ENCODE data around the gene ZBTB3.
"Not testable (repeated sequence)": the region's sequence is repeated elsewhere in the genome, so short reads cannot be mapped to it uniquely, and the experiment has no call there.

ZBTB3 gene

DNA sequence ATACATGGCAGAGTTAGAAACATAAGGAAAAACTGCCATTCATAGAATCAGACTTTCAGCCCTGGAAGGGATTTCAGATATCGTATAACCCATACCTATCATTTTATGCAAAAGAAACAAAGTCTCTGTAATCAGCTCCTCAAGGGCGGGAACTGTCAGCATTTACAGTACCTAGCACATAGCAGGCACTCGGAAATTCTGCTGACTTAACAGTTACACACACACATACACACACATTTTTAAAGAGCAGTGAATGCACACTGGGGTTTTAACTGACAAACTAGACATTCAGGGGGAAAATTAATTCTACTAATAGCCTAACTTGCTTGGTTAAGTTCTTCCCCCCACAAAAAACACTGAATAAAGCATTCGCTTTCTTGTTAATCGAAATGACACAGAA lies 37.8 kb downstream of the ZBTB3 start:
- no peak for DNase-seq (ENCODE audit: low read depth)

DNA sequence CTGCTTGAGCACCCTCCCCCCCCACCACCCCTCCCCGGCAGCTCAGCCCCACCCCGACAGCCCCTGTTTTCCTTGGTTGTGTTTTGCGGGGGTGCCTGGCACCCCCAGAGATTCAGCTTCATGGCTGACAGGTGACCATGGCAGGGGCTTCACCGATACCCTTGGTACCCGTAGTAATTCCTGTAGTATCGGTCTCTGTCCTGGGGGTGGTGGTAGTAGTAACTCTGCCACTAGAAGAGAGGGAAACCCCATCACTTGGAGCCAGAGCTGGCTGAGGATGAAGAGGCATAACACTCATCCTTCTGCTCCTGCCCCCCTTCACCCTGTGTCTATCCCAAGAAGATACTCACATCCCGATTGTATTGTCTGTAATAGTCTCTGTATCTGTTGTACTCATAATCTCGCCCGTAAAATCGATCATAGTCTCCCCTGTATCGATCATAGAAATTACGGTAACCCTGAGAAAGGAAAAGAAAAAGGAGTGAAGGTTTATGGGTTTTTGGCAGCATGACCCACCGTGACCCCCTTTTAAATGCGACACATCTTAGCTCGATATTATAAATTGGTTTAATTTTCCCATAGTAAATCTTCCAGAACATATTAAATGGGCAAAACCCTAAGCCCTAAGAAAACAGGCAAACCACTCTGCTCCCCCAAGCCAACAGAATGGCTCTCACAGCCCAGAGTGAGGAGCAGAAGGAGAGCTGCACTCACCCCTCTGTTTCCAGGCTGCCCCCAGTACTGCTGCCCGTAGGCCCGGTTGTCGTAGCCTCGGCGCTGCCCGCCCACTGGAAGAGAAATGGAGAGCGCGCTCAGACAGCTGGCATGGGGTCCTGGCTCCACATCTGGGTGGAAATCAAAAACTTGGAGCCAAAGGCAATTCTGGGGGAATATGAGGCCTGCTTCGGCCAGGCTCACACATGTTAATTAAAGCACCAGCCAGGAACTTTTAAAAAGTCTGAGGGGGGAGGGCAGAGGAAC lies 38.5 kb downstream of the ZBTB3 start:
- DNase-seq (ENCODE audit: low read depth): no peak

DNA sequence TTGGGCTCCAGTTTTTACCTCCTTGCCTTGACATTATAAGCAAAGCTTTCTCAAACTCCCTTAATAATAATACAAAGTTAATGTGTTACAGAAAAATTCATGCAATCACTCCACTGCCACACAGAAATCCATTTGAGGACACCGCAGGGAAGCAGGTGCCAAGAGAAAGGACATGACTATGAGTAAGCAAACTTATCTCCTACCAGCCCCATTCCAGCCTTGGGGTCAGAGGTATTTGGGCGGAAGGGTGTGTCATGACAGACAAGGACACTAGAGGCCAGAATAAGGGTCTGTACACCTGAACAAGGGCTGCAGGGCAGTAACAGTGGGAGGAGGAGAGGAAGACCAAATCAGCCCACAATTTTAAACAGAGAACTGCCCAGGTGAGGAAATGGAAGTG lies 40.6 kb downstream of the ZBTB3 start:
- no peak for DNase-seq (ENCODE audit: low read depth)

DNA sequence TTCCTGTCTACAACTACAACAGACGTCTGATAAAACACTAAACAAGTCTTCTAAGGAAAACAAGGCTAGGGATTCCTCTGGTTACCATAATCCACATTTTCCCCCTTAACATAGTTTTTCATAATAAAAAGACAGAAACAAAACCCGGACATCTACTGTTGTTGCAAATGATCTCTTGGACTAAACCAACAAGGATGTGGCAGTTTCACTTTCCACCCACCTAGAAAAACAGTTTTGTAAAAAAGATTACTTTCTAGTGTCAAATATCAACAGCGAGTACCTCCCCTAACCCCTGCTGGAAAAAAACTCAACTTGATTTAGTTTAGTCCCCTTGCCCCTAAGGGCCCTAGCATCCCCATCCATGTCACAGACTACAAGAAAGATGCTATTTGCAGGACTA lies 41.1 kb downstream of the ZBTB3 start:
- no peak for DNase-seq (ENCODE audit: low read depth)

DNA sequence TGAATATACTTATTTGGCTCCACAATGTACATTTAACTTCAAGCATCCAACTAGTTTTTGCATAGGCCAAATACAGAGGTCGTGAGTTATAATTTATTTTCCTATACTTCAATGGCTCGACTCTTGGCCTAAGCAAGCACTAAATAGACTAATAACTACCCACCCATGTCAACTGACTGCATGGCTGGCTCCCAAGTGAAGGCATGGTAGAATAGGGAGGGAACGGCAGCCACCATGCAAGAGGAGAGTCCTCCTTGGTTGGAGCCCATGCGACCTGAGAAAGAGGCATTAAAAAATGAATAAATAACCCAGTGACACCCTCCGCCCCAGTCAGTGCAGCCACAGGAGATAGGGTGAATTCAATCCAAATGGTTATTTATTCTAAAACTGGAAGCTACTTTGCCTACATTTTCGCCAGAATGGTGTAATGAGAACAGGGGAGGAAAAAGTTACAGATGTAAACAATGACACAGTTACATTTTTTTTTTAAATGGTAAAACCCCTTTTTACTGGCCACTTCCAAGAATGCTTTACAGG lies 41.6 kb downstream of the ZBTB3 start:
- no peak for DNase-seq (ENCODE audit: low read depth)

DNA sequence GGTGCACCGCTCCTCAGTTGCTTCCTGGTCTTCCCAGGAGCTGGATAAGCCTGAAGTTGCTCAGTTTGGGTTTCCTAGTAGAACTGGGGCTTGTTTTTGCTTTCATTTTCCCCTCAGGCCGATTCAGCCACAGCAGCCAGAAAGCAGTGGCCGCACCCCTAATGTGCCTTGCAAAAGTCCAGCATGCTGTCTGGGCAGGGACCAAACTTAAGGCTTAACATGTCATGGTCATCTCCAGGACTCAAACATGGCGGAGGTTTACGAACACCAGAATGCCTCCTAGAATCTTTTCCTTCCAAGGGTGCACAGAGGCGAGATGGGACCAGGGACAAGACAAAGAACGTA lies 44.0 kb downstream of the ZBTB3 start:
- peak; percentile 55 for DNase-seq (ENCODE audit: low read depth)

DNA sequence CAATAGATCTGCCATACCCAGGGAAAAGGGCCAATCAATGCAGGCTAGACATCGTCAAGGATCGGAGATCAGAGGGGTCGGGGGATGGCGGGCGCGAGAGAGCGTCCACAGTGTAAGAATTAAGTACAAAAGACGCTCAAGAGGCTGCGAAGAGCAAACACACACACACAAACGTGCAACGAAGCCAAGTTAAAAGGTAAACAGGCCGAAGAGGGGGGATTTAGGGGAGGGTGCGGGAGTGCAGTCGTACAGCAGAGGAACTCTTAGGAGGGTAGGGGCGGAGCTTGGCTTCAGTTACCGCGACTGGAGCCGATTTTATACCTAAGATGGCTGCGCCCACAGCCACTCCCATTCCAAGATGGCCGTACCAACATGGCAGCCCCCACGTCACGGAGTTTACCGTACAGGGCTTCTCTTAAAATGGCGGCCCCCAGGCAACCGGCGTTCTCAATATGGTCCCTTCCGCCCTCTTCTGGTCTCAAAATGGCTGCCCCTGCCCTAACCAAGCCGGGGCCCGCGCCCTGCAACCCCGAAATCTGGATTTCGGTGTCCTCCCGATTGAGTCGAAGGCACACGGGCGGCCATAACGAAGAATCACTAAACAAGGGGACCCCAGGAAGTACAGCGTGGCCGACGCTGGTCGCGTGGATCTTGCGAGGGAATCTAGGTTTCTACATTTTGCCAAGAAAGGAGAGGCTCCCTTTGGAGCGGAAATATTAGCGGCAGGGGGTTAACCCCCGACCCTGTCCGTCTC lies 44.5 kb downstream of the ZBTB3 start:
- peak; percentile 99 for DNase-seq (ENCODE audit: low read depth)

DNA sequence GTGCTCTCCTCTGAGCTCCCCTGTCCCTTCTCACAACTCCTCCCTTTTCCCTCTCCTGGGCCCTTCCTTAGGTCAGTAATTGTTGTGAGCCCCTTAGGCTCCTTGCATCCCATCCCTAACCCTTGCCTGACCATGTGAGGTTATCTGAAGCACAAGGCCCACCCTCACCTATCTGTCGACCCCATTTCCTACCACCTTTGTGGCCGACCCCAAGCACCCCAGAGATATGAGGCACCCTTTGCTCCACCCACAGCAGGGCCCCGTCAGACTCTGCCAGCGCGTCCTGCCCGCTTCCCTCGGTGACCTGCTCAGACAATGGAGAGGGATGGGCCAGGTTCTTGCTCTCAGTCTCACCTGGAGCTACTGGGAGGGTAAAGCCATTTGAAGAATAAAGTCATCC lies 45.2 kb downstream of the ZBTB3 start:
- DNase-seq (ENCODE audit: low read depth): no peak

DNA sequence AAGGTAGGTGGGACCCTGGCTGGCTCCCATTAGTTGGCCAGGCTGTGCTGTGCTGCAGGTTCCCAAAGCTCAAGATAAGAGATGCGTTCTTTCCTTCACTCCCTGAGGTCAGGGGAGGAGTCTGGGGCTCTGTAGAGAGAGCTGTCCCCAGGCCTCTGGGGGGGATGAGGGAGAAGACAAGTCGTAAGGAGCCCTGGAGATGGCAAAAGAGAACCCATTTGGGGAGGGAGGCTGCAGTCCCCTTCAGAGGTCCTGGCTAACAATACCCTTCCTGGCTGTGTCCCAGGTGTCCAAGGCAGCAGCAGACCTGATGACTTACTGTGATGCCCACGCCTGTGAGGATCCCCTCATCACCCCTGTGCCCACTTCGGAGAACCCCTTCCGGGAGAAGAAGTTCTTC lies 45.6 kb downstream of the ZBTB3 start:
- no peak for DNase-seq (ENCODE audit: low read depth)

DNA sequence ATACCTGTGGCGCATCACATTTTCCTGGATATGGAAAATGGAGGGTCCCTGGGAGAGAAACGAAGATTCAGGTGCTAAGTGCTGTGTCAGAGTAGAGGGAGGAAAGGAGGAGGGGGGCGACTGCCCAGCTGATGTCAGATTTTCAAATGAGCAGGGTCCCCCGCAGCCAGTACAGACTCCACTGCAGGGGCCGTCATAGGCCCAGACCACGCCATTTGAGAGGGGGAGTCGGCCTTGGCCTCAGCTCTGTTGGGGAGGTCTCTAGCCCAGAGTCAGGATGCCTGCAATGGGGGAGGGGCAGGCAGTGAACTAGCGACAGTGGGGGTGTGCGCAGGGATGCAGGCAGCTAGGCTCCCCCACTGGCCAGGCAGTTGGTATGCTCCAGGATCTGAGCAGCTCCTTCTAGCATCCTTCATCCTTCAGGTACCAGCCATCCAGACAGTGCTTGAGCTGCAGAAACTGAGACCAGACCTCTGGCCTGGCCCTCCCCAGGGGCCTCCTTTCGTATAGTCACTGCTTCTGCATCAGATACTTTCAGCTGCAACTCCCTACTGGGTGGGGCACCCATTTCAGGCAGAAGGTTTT lies 46.6 kb downstream of the ZBTB3 start, which contains the start of the genes BSCL2 and GNG3:
BSCL2 (minus strand) TSS at position 148 of the 585 bp plus-strand sequence. CDS start 229 bp downstream, outside the sequence.
GNG3 (plus strand) TSS at position 400 of the 585 bp plus-strand sequence. CDS start 620 bp downstream, outside the sequence.
- no peak for DNase-seq (ENCODE audit: low read depth)

DNA sequence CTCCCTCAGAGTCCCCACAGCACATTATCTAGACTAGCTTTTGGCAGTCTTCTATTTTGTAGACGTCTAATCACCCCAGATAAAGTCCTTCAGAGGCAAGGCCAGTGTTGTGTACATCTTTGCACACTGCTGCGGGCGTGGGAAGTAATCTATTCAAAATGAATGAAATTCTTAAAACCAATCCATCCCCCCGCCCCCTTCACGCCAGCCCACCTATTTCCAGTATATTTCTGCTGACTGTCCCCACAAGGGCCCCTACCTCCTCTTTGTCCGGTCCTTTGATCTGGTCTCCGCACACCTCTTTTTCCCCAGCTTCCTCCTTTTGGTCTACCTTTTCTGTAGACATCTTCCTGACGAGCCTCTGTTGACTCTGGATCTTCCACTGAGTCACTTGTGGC lies 47.1 kb downstream of the ZBTB3 start:
- DNase-seq (ENCODE audit: low read depth): no peak

DNA sequence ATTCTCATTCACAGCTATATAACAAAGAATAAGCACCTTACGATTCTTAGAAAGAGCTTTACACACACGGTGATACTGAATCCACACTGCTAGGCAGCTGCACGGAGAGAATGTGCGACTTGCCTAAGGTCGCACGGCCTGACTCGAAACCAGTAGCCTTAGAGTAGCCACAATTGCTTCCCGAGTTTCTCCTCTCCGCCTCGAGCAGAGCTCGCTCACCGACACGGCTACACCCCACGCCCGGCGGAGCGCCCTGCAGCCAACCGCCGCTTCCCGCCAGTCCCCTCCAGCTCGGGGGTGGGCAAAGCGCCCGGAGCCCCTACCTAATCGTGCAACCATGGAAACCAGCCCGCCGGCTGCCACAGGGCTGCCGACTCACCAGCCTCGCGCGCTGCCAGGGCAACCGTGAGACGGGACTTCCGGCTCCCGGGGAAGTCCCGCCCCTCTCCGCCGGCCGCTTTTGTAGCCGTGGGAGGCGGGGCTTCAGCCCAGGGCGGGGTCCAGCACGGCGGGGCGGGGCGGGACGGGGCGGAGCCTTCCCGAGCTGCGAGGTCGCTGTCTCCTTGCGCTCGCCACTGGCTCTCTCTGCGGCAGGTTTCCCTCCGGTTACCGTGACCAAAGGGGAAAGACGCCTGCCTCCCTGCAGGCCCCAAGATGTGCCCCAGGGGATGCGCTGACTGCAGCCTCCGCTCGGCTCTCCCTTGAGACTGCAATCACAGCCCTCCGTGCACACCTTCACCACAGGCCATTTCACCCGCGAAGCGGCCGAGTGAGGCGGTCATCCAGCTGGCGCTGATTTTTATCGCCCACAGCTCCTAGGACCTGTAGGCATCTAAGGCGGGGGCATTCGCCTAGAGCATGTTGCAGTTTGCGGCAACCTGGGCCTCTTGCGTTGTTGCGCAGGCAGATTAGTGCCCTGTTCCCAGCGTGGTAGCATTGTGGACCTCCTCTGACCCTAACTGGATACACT lies 47.8 kb downstream of the ZBTB3 start:
- DNase-seq (ENCODE audit: low read depth): peak; percentile 94

DNA sequence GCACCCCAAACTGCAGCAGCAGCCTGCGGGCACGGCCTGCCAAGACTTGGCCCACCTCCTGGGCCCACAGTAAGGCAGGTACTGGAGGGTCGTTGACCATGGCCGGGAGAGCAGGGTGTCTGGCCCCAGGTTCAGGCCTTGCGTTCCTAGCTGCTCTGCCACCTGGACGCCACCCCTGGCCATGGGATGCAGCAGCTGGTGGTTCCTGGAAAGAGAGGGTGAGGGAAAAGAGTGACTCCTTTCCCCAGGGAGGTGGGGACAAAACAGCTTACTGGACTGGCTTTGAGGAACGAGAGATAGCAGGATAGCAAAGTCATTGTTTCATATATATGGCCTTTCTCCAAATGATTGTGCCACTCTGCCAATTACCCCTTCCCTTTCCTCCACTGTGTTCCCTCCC lies 48.5 kb downstream of the ZBTB3 start:
- no peak for DNase-seq (ENCODE audit: low read depth)

DNA sequence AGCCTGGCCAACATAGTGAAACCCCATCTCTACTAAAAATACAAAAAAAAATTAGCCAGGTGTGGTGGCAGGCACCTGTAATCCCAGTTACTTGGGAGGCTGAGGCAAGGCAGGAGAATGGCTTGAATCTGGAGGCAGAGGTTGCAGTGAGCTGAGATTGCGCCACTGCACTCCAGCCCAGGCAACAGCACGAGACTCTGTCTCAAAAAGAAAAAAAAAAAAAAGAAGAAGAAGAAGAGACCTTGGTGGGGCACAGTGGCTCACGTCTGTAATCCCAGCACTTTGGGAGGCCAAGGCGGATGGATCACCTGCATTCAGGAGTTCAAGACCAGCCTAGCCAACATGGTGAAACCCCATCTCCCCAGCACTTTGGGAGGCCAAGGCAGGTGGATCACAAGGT lies 50.0 kb downstream of the ZBTB3 start:
- DNase-seq (ENCODE audit: low read depth): not testable (repeated sequence)

DNA sequence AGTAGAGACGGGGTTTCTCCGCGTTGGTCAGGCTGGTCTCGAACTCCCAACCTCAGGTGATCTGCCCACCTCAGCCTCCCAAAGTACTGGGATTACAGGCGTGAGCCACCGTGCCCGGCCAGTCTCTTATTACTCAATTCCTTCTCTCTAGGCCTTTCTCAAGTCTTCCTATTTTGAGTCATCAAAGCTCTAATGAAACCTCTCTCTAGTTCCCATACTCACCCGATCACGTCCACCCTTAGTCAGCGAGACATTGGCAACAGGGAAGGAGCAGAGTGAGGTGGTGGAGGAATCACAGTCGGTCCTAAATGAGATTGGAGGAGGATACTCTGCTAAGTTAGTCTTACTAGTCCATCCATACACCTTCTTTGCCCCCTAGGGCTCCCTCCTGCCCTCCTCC lies 51.7 kb downstream of the ZBTB3 start:
- DNase-seq (ENCODE audit: low read depth): no peak
